SU-DHL-6 (cell line): ENCODE measurements around the gene SIK2.

Experiments
- H2AFZ ChIP-seq: fragments of 200-600 bp; sonication (generic); 2 replicates; pipeline ENCODE4 v1.6.1; 2014; ENCODE audit warnings: low read depth, mild to moderate bottlenecking, moderate library complexity, mixed read lengths, antibody characterized with exemption, low read length; ENCODE audit not compliant: severe bottlenecking
- H3F3A ChIP-seq: fragments of 200-600 bp; shearing (Covaris generic); 2 replicates; pipeline ENCODE4 v1.6.0; 2016; ENCODE audit warnings: antibody characterized with exemption, mild to moderate bottlenecking; ENCODE audit not compliant: insufficient read depth
- H3K27ac ChIP-seq: fragments of 200-600 bp; sonication (generic); 2 replicates; pipeline ENCODE4 v1.5.1; 2016; ENCODE audit warnings: low read depth, mild to moderate bottlenecking, low read length, moderate library complexity, mixed read lengths
- H3K27me3 ChIP-seq: fragments of 200-600 bp; sonication (generic), shearing (Covaris generic); 2 replicates; pipeline ENCODE4 v1.6.0; 2014; ENCODE audit warnings: mild to moderate bottlenecking, low read length
- H3K36me3 ChIP-seq: fragments of 200-600 bp; sonication (generic); 2 replicates; pipeline ENCODE4 v1.6.1; 2014; ENCODE audit warnings: mild to moderate bottlenecking, low read length, mixed read lengths
- H3K4me2 ChIP-seq: fragments of 300-600, 200-600 bp; shearing (Covaris generic), sonication (generic); 2 replicates; pipeline ENCODE4 v1.6.0; 2014; ENCODE audit warnings: low read length, low read depth, mild to moderate bottlenecking; ENCODE audit not compliant: poor library complexity, severe bottlenecking
- H3K4me3 ChIP-seq: fragments of 200-600 bp; sonication (generic); 2 replicates; pipeline ENCODE4 v1.5.1; 2014; ENCODE audit warnings: antibody characterized with exemption, low read length, mild to moderate bottlenecking, mixed read lengths; ENCODE audit not compliant: insufficient read depth, poor library complexity, severe bottlenecking
- H3K79me2 ChIP-seq: fragments of 200-600 bp; sonication (generic); 2 replicates; pipeline ENCODE4 v1.6.1; 2014; ENCODE audit warnings: mild to moderate bottlenecking, low read length, moderate library complexity; ENCODE audit not compliant: insufficient read depth
- H3K9ac ChIP-seq: fragments of 200-600 bp; sonication (generic); 2 replicates; pipeline ENCODE4 v1.7.0; 2014; ENCODE audit warnings: mild to moderate bottlenecking, low read length
- H3K9me2 ChIP-seq: fragments of 200-600 bp; sonication (generic); replicated peaks from 2 replicates; pipeline ENCODE4 v1.6.1; 2014; ENCODE audit warnings: low read length; ENCODE audit not compliant: insufficient read depth
- H3K9me3 ChIP-seq: fragments of 200-600 bp; sonication (generic); 2 replicates; pipeline ENCODE4 v1.6.1; 2014; ENCODE audit warnings: low read length, mixed read lengths; ENCODE audit not compliant: insufficient read depth
- H4K20me1 ChIP-seq: fragments of 200-600 bp; sonication (generic); 2 replicates; pipeline ENCODE4 v1.6.1; 2014; ENCODE audit warnings: low read depth, mild to moderate bottlenecking, antibody characterized with exemption, low read length, moderate library complexity, mixed read lengths
- CTCF ChIP-seq: fragments of 200-600 bp; sonication (generic); IDR thresholded peaks from one replicate; pipeline ENCODE4 v1.5.1; 2017; ENCODE audit warnings: antibody characterized with exemption, mild to moderate bottlenecking, low read length, moderate library complexity; ENCODE audit not compliant: insufficient read depth, poor library complexity, severe bottlenecking
- EZH2phosphoT487 ChIP-seq: fragments of 200-600 bp; sonication (generic), shearing (Covaris generic); conservative IDR thresholded peaks from 2 replicates; pipeline ENCODE4 v1.6.1; 2018; ENCODE audit warnings: mild to moderate bottlenecking, antibody characterized with exemption, low read length, moderate library complexity, mixed read lengths

Gene SIK2

GRCh38 chr11:111574373-111575225 lies 27.6 kb upstream of the SIK2 start:
- Histone ChIP-seq H3K36me3 (no peaks in the 10 kb centered on the region), H3F3A (no peaks in the 10 kb centered on the region), H3K9me3 (no peaks in the 10 kb centered on the region), H4K20me1 (no peaks in the 10 kb centered on the region), H3K27me3 (no peaks in the 10 kb centered on the region), H3K9me2 (no peaks in the 10 kb centered on the region), H3K9ac (peak overlapping the region; percentile 15), H3K4me2 (peak overlapping the region; percentile 46), H3K4me3 (no peak overlapping the region), H2AFZ (peak overlapping the region; percentile 70), H3K27ac (no peak overlapping the region), H3K79me2 (no peaks in the 10 kb centered on the region)
- no peak for TF ChIP-seq CTCF
- TF ChIP-seq EZH2phosphoT487 = no peak

- Histone ChIP-seq H3K9ac (no peak overlapping the region), H3K27me3 (no peaks in the 10 kb centered on the region), H3K4me2 (no peak overlapping the region), H3K36me3 (no peaks in the 10 kb centered on the region), H3F3A (no peaks in the 10 kb centered on the region), H4K20me1 (no peaks in the 10 kb centered on the region), H3K4me3 (no peak overlapping the region), H3K9me3 (no peaks in the 10 kb centered on the region), H3K27ac (no peak overlapping the region), H3K9me2 (no peaks in the 10 kb centered on the region), H3K79me2 (no peaks in the 10 kb centered on the region), H2AFZ (no peak overlapping the region)
- TF ChIP-seq CTCF (no peak), EZH2phosphoT487 (no peak)
Measured at GRCh38 chr11:111575740-111576139, 26.5 kb upstream of the SIK2 start.

GRCh38 chr11:111577821-111578220 lies 24.4 kb upstream of the SIK2 start:
- no peak overlapping the region for H2AFZ ChIP-seq
- no peak overlapping the region for H3K4me3 ChIP-seq
- H3K79me2 ChIP-seq = no peaks in the 10 kb centered on the region
- H4K20me1 ChIP-seq = no peaks in the 10 kb centered on the region
- H3K4me2 ChIP-seq = no peak overlapping the region
- H3K27me3 ChIP-seq = no peaks in the 10 kb centered on the region
- no peaks in the 10 kb centered on the region for H3F3A ChIP-seq
- H3K9me3 ChIP-seq = no peaks in the 10 kb centered on the region
- TF ChIP-seq CTCF = no peak
- TF ChIP-seq EZH2phosphoT487 = no peak
- H3K36me3 ChIP-seq = no peaks in the 10 kb centered on the region
- H3K9ac ChIP-seq = no peak overlapping the region
- no peak overlapping the region for H3K27ac ChIP-seq
- H3K9me2 ChIP-seq = no peaks in the 10 kb centered on the region
